Prostate gland (tissue), 2 donors: ENCODE data around the gene AICDA.

ENCODE experiments used
- POLR2A ChIP-seq: fragments of 450-650 bp; IDR thresholded peaks from one replicate; pipeline ENCODE4 v1.6.1; 2016; ENCODE audit warnings: antibody characterized with exemption, mild to moderate bottlenecking
- TF ChIP-seq, protein P1 (sequence below), 4 experiments: fragments of 200-600 bp in 2 of 4; fragments of 450-650 bp in 2 of 4; sonication (generic) in 2 of 4; IDR thresholded peaks; 1 replicate in 3 of 4; 2 replicates in 1 of 4; pipeline ENCODE4 v1.5.1; 2016 to 2019; ENCODE audit warnings: antibody characterized with exemption in 4 of 4, mild to moderate bottlenecking in 2 of 4, moderate library complexity in 2 of 4

GRCh38 chr12:8639936-8640335 lies 27.3 kb upstream of the AICDA start:
- TF ChIP-seq, protein P1, sequence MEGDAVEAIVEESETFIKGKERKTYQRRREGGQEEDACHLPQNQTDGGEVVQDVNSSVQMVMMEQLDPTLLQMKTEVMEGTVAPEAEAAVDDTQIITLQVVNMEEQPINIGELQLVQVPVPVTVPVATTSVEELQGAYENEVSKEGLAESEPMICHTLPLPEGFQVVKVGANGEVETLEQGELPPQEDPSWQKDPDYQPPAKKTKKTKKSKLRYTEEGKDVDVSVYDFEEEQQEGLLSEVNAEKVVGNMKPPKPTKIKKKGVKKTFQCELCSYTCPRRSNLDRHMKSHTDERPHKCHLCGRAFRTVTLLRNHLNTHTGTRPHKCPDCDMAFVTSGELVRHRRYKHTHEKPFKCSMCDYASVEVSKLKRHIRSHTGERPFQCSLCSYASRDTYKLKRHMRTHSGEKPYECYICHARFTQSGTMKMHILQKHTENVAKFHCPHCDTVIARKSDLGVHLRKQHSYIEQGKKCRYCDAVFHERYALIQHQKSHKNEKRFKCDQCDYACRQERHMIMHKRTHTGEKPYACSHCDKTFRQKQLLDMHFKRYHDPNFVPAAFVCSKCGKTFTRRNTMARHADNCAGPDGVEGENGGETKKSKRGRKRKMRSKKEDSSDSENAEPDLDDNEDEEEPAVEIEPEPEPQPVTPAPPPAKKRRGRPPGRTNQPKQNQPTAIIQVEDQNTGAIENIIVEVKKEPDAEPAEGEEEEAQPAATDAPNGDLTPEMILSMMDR (IDR thresholded peaks at IDR 0.05), result no peak
- TF ChIP-seq POLR2A, result no peak
